Body of pancreas (tissue), 4 donors: Measurements from ENCODE around the gene MANEA. TPM values are rescaled to one million over a fixed set of nuclear protein-coding genes. Genes with fewer than 3 reads are reported as not detected.

Source experiments
- ATAC-seq: fragments of 150-250 bp; one replicate; pipeline ENCODE4 v1.9.1; 2016
- DNase-seq, 4 donors: peaks; one replicate each; pipeline ENCODE4 v3.0.0-alpha.2; 2019
- H3K27ac ChIP-seq, 4 donors: fragments of 200-600 bp; sonication (generic); 1 replicate in 3 of 4; 2 replicates in 1 of 4; pipeline versions ENCODE4 v1.5.1 to v1.6.1; 2016 to 2019; ENCODE audit warnings: mild to moderate bottlenecking in 1 of 4, mixed read lengths in 1 of 4, moderate library complexity in 1 of 4
- H3K27me3 ChIP-seq, 2 donors: fragments of 200-600 bp; sonication (generic); one replicate each; pipeline ENCODE4 v1.6.0; 2016; ENCODE audit warnings: mild to moderate bottlenecking in 1 of 2
- H3K36me3 ChIP-seq, 2 donors: fragments of 200-600 bp; sonication (generic); replicated peaks in 1 of 2; 2 replicates each; pipeline ENCODE4 v1.5.1; 2016; ENCODE audit warnings: low read depth in 2 of 2; ENCODE audit not compliant: insufficient read depth in 1 of 2
- H3K4me1 ChIP-seq: fragments of 200-600 bp; sonication (generic); one replicate; pipeline ENCODE4 v1.6.0; 2016
- H3K4me3 ChIP-seq, 2 donors: fragments of 200-600 bp; sonication (generic); 1 replicate in 1 of 2; 2 replicates in 1 of 2; pipeline ENCODE4 v1.5.1; 2016 to 2019
- H3K9me3 ChIP-seq, 3 donors: fragments of 200-600 bp; sonication (generic); 1 replicate in 2 of 3; 2 replicates in 1 of 3; pipeline ENCODE4 v1.5.1; 2016
- CTCF ChIP-seq, 7 experiments: fragments of 450-650 bp in 4 of 7; fragments of 200-600 bp in 3 of 7; sonication (generic) in 3 of 7; IDR thresholded peaks; one replicate each; pipeline ENCODE4 v1.5.1; 2016 to 2019; ENCODE audit warnings: antibody characterized with exemption in 7 of 7
- POLR2A ChIP-seq, 3 donors: fragments of 450-650 bp; IDR thresholded peaks; one replicate each; pipeline ENCODE4 v1.6.1; 2016; ENCODE audit warnings: antibody characterized with exemption in 3 of 3, mild to moderate bottlenecking in 2 of 3
- WGBS, 2 donors: methylation state at CpG; one replicate each; pipeline ENCODE4 v1.1.5; 2017; 5-methylcytosine and 5-hydroxymethylcytosine counted together
- intact Hi-C: fragments of 100-400 bp; cut with DNase I; formaldehyde crosslinking; loops from one replicate; pipeline ENCODE4 v1.15.1; 2023
- total RNA-seq, 2 donors: library from RNA; depleted of rRNA; stranded (reverse); fragments of >200 nt; gene quantifications; one replicate each; pipeline ENCODE4 v1.1.0, GENCODE V29; 2016

MANEA gene
- 1 to 10 TPM; 2.6 to 5.2 TPM for total RNA-seq

GRCh38 chr6:95577304-95578105 lies at the start of gene MANEA:
Gene MANEA (plus strand): TSS chr6:95577535. CDS start chr6:95586440, 8,905 bp downstream.
- H3K4me1 ChIP-seq = peaks cover 24% of the 10 kb centered on the region
- peak; percentile 91 for ATAC-seq

GRCh38 chr6:95529762-95530161 lies 47.6 kb upstream of the MANEA start:
- intact Hi-C loops = no loop called here
- H3K27me3 ChIP-seq = no peaks in the 10 kb centered on the region
- no peak overlapping the region for H3K4me3 ChIP-seq
- H3K9me3 ChIP-seq = no peaks in the 10 kb centered on the region
- no peaks in the 10 kb centered on the region for H3K4me1 ChIP-seq
- no peak for TF ChIP-seq POLR2A (IDR thresholded peaks at IDR 0.05)
- no peak for TF ChIP-seq CTCF (IDR thresholded peaks at IDR 0.05)
- DNase-seq (no peak), ATAC-seq (no peak)
- H3K36me3 ChIP-seq = no peaks in the 10 kb centered on the region
- H3K27ac ChIP-seq = no peak overlapping the region
- 84 to 88% methylated on average over 1 of the region's 1 CpG for WGBS, 2 donors

More at GRCh38 chr6:95577304-95578105, at the start of gene MANEA:
- intact Hi-C loops = no loop called here
- WGBS, 2 donors = 0 to 1% methylated on average over 55 to 70 of the region's 70 CpGs
- peak; percentile 37 to 59 (median 56) for TF ChIP-seq POLR2A (IDR thresholded peaks at IDR 0.05)
- peak in 2 of 7 experiments; percentile 1 to 17 for TF ChIP-seq CTCF (IDR thresholded peaks at IDR 0.05)
- Histone ChIP-seq H3K9me3 (no peaks in the 10 kb centered on the region), H3K27me3 (no peaks in the 10 kb centered on the region), H3K36me3 (no peaks in the 10 kb centered on the region), H3K4me3 (peak within 1 kb of the TSS; percentile 49 to 96), H3K27ac (peak within 1 kb of the TSS; percentile 62 to 92 (median 82))
- DNase-seq = peak; percentile 70 to 83 (median 78)

- TF ChIP-seq CTCF (IDR thresholded peaks at IDR 0.05) = no peak
- no peak for TF ChIP-seq POLR2A (IDR thresholded peaks at IDR 0.05)
- Histone ChIP-seq H3K36me3 (no peaks in the 10 kb centered on the region), H3K4me3 (no peak overlapping the region), H3K4me1 (no peaks in the 10 kb centered on the region), H3K27me3 (no peaks in the 10 kb centered on the region), H3K27ac (no peak overlapping the region), H3K9me3 (no peaks in the 10 kb centered on the region)
- intact Hi-C loops = no loop called here
- WGBS, 2 donors = 42 to 43% methylated on average over 3 of the region's 3 CpGs
- DNase-seq = no peak
- no peak for ATAC-seq
Observed at GRCh38 chr6:95530176-95530819, 47.0 kb upstream of the MANEA start.

GRCh38 chr6:95543798-95544197 lies 33.5 kb upstream of the MANEA start:
- H3K4me3 ChIP-seq = no peak overlapping the region
- no peaks in the 10 kb centered on the region for H3K4me1 ChIP-seq
- no peak overlapping the region for H3K27ac ChIP-seq
- H3K27me3 ChIP-seq = no peaks in the 10 kb centered on the region
- TF ChIP-seq POLR2A (IDR thresholded peaks at IDR 0.05) (no peak), CTCF (IDR thresholded peaks at IDR 0.05) (no peak)
- intact Hi-C loops = no loop called here
- peak; percentile 55 for ATAC-seq
- H3K36me3 ChIP-seq = no peaks in the 10 kb centered on the region
- DNase-seq = no peak
- H3K9me3 ChIP-seq = no peaks in the 10 kb centered on the region
- WGBS, 2 donors = 87 to 91% methylated on average over 1 of the region's 1 CpG
